CD8-positive, alpha-beta memory T cell (primary cell): Measurements from ENCODE around the gene CECR2. TPM values are rescaled to one million over a fixed set of nuclear protein-coding genes. Genes with fewer than 3 reads are reported as not detected.

ENCODE experiments used
- CTCF ChIA-PET: fragments of 350-600 bp; sonication (Branson Sonifier 250); formaldehyde crosslinking; loops from one replicate; lab custom pipeline; 2021; ENCODE audit warnings: antibody characterized with exemption; lab: Charles Lee
- POLR2A ChIA-PET: fragments of 350-600 bp; sonication (Branson Sonifier 250); formaldehyde crosslinking; loops from one replicate; lab custom pipeline; 2021; ENCODE audit warnings: antibody characterized with exemption; lab: Charles Lee
- DNase-seq, 5 donors: peaks; one replicate each; pipeline versions ENCODE4 v3.0.0 to v3.0.0-alpha.2; 2020 to 2022; ENCODE audit warnings: mixed read lengths in 1 of 5
- H3K27ac ChIP-seq: one replicate; pipeline ENCODE4 v1.7.0; 2013; ENCODE audit warnings: low read depth, mild to moderate bottlenecking, low read length, moderate library complexity
- H3K27me3 ChIP-seq: 2 replicates; pipeline ENCODE4 v1.7.0; 2013; ENCODE audit warnings: low read length, mild to moderate bottlenecking; ENCODE audit not compliant: insufficient read depth, poor library complexity, severe bottlenecking
- H3K36me3 ChIP-seq: 2 replicates; pipeline ENCODE4 v1.7.0; 2013; ENCODE audit warnings: mild to moderate bottlenecking, low read length, moderate library complexity; ENCODE audit not compliant: insufficient read depth
- H3K4me1 ChIP-seq: 2 replicates; pipeline ENCODE4 v1.7.0; 2013; ENCODE audit warnings: mild to moderate bottlenecking, low read length, moderate library complexity; ENCODE audit not compliant: insufficient read depth
- H3K4me3 ChIP-seq: 2 replicates; pipeline ENCODE4 v1.7.0; 2013; ENCODE audit warnings: mild to moderate bottlenecking, low read length
- H3K9me3 ChIP-seq: 2 replicates; pipeline ENCODE4 v1.7.0; 2013; ENCODE audit warnings: mild to moderate bottlenecking, low read length
- H3K27ac Mint-ChIP-seq, 8 donors: one replicate each; pipeline ENCODE4 v1.8.0; 2020 to 2021; ENCODE audit warnings: mixed read lengths in 8 of 8, mild to moderate bottlenecking in 6 of 8, inconsistent platforms in 3 of 8, moderate library complexity in 3 of 8
- H3K27me3 Mint-ChIP-seq, 2 donors: one replicate each; pipeline ENCODE4 v1.8.0; 2020 to 2021; ENCODE audit warnings: mixed read lengths in 2 of 2, mild to moderate bottlenecking in 1 of 2, moderate library complexity in 1 of 2
- H3K36me3 Mint-ChIP-seq, 3 donors: one replicate each; pipeline ENCODE4 v1.8.0; 2020 to 2021; ENCODE audit warnings: mixed read lengths in 3 of 3, inconsistent platforms in 1 of 3, mild to moderate bottlenecking in 1 of 3
- H3K4me1 Mint-ChIP-seq, 3 donors: one replicate each; pipeline ENCODE4 v1.8.0; 2020 to 2021; ENCODE audit warnings: mixed read lengths in 3 of 3, inconsistent platforms in 1 of 3, mild to moderate bottlenecking in 1 of 3
- H3K4me3 Mint-ChIP-seq, 7 donors: one replicate each; pipeline ENCODE4 v1.8.0; 2020 to 2021; ENCODE audit warnings: mixed read lengths in 7 of 7, mild to moderate bottlenecking in 6 of 7, moderate library complexity in 4 of 7, inconsistent platforms in 2 of 7
- H3K9me3 Mint-ChIP-seq, 5 donors: one replicate each; pipeline ENCODE4 v1.8.0; 2020 to 2022; ENCODE audit warnings: mixed read lengths in 5 of 5, mild to moderate bottlenecking in 3 of 5, moderate library complexity in 2 of 5, inconsistent platforms in 1 of 5
- polyA plus RNA-seq: library from polyadenylated mRNA; unstranded; fragments of 300-500 nt; fragmentation: Illumina TruSeq; gene quantifications from one replicate; pipeline ENCODE4 v1.2.3, GENCODE V29; 2021
- total RNA-seq, 2 experiments: library from RNA; stranded (reverse); gene quantifications; one replicate each; pipeline ENCODE4 v1.2.3, GENCODE V29; 2021

The CECR2 gene
- total and polyA plus RNA-seq, 3 experiments from 2014 or later, result not detected

DNA sequence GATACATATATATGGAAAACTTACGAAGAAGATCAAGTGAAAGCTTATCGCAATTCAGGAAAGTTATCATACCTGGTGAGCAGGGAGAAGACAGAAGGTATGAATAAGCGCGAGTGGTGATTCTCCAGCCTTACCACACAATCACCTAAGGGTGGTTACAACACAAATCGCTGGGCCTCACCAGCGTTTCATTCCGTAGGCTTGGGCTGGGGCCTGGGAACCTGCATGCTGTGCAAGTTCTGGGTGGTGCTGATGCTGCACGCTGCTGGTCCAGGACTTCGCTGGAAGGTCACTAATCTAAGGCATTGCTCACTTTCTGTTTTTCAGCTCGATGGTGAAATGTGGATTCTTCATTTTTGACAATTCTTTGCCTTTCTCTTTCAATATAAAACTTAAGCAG, 117.5 kb downstream of the CECR2 start:
- Mint-ChIP-seq H3K36me3 (no peaks in the 10 kb centered on the region), H3K9me3 (no peaks in the 10 kb centered on the region), H3K27ac (peak overlapping the region in 1 of 8 donors; percentile 57), H3K27me3 (peaks cover 3 to 5% of the 10 kb centered on the region in 2 donors), H3K4me3 (no peak overlapping the region), H3K4me1 (no peaks in the 10 kb centered on the region)
- POLR2A ChIA-PET, result no interaction called here
- DNase-seq, result no peak
- Histone ChIP-seq H3K9me3 (no peaks in the 10 kb centered on the region), H3K27ac (no peak overlapping the region), H3K4me3 (no peak overlapping the region), H3K27me3 (no peaks in the 10 kb centered on the region), H3K36me3 (no peaks in the 10 kb centered on the region), H3K4me1 (no peaks in the 10 kb centered on the region)
- CTCF ChIA-PET, result no interaction called here

DNA sequence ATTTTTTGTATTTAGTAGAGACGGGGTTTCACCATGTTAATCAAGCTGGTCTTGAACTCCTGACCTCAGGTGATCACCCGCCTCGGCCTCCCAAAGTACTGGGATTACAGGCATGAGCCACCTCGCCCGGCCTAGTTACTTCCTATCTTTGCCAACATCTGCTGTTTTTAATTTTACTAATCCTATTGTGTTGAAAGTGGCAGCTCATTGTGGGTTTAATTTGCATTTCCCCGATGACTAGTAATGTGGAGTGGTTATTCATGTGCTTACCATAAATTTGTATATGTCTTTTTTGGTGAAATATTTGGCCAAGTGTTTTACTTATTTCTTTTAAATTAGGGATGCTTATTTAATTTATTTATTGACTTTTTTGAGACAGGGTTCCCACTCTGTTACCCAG, 119.8 kb downstream of the CECR2 start:
- Histone ChIP-seq H3K4me3 (no peak overlapping the region), H3K27ac (no peak overlapping the region), H3K36me3 (no peaks in the 10 kb centered on the region), H3K27me3 (no peaks in the 10 kb centered on the region), H3K9me3 (no peaks in the 10 kb centered on the region), H3K4me1 (no peaks in the 10 kb centered on the region)
- Mint-ChIP-seq H3K36me3 (no peaks in the 10 kb centered on the region), H3K9me3 (no peaks in the 10 kb centered on the region), H3K27me3 (peaks cover 3 to 4% of the 10 kb centered on the region in 2 donors), H3K4me1 (no peaks in the 10 kb centered on the region), H3K4me3 (no peak overlapping the region), H3K27ac (no peak overlapping the region)
- CTCF ChIA-PET, result interaction anchor here (1.3 to 1.6 kb wide), 2 partner anchors 12 to 318 kb away, joined by 5 read pairs; no protein-coding TSS in a partner anchor
- DNase-seq, result no peak
- POLR2A ChIA-PET, result no interaction called here

DNA sequence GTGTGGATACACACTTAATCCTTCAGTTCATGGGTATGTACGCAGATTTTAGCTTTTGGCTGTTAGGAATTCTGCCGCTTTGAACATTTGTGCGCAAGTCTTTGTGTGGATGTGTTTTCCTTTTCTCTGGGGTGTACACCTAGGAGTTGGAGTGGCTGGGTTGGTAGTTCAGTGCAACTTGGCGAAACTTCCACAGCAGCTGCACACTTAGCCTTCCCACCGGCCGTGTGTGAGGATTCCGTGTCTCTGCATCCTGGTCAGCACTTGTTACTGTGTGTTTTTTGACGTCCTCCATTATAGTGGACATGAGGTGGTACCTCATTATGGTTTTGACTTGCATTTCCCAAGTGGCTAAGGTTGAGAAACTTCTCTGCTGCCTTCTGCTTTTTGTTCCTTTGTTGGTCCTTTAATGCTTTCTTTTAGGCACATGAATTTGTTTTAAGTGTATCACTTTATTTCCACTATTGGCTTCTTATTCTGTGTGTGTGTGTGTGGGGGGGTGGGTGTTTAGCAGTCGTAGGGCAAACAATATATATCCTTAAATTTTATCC, 121.9 kb downstream of the CECR2 start:
- ChIA-PET CTCF (interaction anchor here (2.3 kb wide), 1 partner anchor 11 kb away, joined by 7 read pairs; no protein-coding TSS in a partner anchor), POLR2A (no interaction called here)
- no peaks in the 10 kb centered on the region for H3K36me3 Mint-ChIP-seq
- H3K9me3 ChIP-seq, result no peaks in the 10 kb centered on the region
- H3K4me3 ChIP-seq, result no peak overlapping the region
- no peak for DNase-seq
- H3K4me3 Mint-ChIP-seq, result no peak overlapping the region
- peaks cover 3 to 4% of the 10 kb centered on the region in 2 donors for H3K27me3 Mint-ChIP-seq
- no peaks in the 10 kb centered on the region for H3K4me1 ChIP-seq
- no peaks in the 10 kb centered on the region for H3K27me3 ChIP-seq
- H3K27ac ChIP-seq, result no peak overlapping the region
- no peaks in the 10 kb centered on the region for H3K9me3 Mint-ChIP-seq
- no peak overlapping the region for H3K27ac Mint-ChIP-seq
- H3K36me3 ChIP-seq, result no peaks in the 10 kb centered on the region
- H3K4me1 Mint-ChIP-seq, result no peaks in the 10 kb centered on the region

DNA sequence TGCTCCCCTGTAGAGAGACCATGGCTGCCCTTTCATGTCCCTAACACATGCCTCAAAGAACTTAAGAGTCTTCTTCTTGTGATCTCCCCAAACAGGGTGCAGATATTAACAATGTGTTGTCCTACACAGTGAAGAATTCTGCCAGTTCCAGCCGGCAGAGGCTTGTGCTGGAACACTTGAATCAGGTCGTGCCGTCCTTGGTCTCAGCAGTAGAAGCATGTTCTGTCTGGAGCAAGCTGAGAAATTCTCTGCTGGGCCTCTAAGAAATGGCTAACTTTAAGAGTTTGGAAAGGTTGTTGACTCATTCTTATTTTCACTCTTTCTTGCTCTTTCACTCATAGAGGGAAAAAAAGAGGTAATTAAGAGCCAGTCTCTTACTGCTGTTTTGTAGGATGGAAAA, 123.0 kb downstream of the CECR2 start:
- no peaks in the 10 kb centered on the region for H3K9me3 ChIP-seq
- CTCF ChIA-PET, result interaction anchor here (2.3 kb wide), 1 partner anchor 9 kb away, joined by 7 read pairs; no protein-coding TSS in a partner anchor

DNA sequence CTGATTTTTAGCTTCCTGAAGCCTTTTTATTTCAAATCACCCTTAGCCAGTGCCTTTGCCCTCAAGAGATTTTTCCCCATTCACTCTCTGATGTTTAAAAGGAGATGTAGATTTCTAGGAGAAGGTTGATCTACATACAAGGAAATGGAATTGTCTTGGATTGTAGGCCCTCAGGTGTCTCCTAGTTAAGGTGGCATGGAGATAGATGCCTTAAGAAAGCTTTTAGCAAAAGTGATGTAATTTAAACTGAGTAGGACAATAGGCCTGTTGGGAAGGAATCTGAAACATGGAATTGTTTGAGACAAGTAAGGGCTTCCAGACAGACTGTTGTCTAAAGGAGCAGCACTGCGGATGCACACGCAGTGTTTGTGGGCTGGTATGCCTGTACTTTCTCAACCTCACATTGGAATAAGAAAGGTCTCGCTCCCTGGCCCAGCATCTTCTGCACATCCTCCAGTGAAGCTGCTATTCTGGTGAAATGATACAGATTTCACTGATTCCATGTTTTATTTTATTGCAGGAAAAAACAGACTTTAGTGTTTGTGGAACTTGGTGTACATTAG, 124.2 kb downstream of the CECR2 start:
- no peaks in the 10 kb centered on the region for H3K36me3 Mint-ChIP-seq
- ChIA-PET CTCF (interaction anchor here (1.1 kb wide), 1 partner anchor 322 kb away, joined by 3 read pairs; no protein-coding TSS in a partner anchor), POLR2A (no interaction called here)
- no peaks in the 10 kb centered on the region for H3K36me3 ChIP-seq
- peaks cover 2 to 6% of the 10 kb centered on the region in 2 donors for H3K27me3 Mint-ChIP-seq
- H3K9me3 Mint-ChIP-seq, result no peaks in the 10 kb centered on the region
- H3K27ac Mint-ChIP-seq, result no peak overlapping the region
- H3K27ac ChIP-seq, result no peak overlapping the region
- H3K4me3 Mint-ChIP-seq, result no peak overlapping the region
- H3K4me1 Mint-ChIP-seq, result no peaks in the 10 kb centered on the region
- H3K27me3 ChIP-seq, result no peaks in the 10 kb centered on the region
- no peaks in the 10 kb centered on the region for H3K9me3 ChIP-seq
- no peaks in the 10 kb centered on the region for H3K4me1 ChIP-seq
- DNase-seq, result no peak
- no peak overlapping the region for H3K4me3 ChIP-seq

More for the DNA sequence above, 123.0 kb downstream of the CECR2 start:
- H3K27ac Mint-ChIP-seq, result no peak overlapping the region
- no peak for DNase-seq
- H3K36me3 ChIP-seq, result no peaks in the 10 kb centered on the region
- H3K4me1 Mint-ChIP-seq, result no peaks in the 10 kb centered on the region
- no peak overlapping the region for H3K4me3 Mint-ChIP-seq
- H3K27me3 Mint-ChIP-seq, result peaks cover 2 to 6% of the 10 kb centered on the region in 2 donors
- no peak overlapping the region for H3K27ac ChIP-seq
- no peaks in the 10 kb centered on the region for H3K4me1 ChIP-seq
- H3K27me3 ChIP-seq, result no peaks in the 10 kb centered on the region
- no peaks in the 10 kb centered on the region for H3K36me3 Mint-ChIP-seq
- H3K9me3 Mint-ChIP-seq, result no peaks in the 10 kb centered on the region
- POLR2A ChIA-PET, result no interaction called here
- no peak overlapping the region for H3K4me3 ChIP-seq

DNA sequence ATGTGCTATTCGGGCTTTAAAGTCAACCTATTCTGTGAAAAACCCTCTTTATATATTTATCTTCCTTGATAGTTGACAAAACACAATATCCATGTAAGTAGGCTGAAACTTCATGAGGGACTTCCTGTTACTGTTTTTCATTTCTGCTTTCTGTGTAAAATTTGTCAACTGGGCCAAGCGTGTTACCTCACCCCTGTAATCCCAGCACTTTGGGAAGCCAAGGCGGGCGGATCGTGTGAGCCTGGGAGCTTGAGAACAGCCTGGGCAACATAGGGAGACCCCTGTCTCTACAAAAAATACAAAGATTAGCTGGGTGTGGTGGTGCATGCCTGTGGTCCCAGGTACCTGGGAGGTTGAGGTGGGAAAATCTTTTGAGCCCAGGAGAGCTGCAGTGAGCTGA, 127.6 kb downstream of the CECR2 start:
- Mint-ChIP-seq H3K27ac (no peak overlapping the region), H3K36me3 (no peaks in the 10 kb centered on the region), H3K4me1 (no peaks in the 10 kb centered on the region), H3K9me3 (no peaks in the 10 kb centered on the region), H3K4me3 (no peak overlapping the region), H3K27me3 (peaks cover 0 to 6% of the 10 kb centered on the region in 2 donors)
- no peaks in the 10 kb centered on the region for H3K4me1 ChIP-seq
- H3K27ac ChIP-seq, result no peak overlapping the region
- ChIA-PET POLR2A (no interaction called here), CTCF (no interaction called here)
- H3K36me3 ChIP-seq, result no peaks in the 10 kb centered on the region
- no peaks in the 10 kb centered on the region for H3K9me3 ChIP-seq
- DNase-seq, result no peak
- H3K4me3 ChIP-seq, result no peak overlapping the region
- no peaks in the 10 kb centered on the region for H3K27me3 ChIP-seq

DNA sequence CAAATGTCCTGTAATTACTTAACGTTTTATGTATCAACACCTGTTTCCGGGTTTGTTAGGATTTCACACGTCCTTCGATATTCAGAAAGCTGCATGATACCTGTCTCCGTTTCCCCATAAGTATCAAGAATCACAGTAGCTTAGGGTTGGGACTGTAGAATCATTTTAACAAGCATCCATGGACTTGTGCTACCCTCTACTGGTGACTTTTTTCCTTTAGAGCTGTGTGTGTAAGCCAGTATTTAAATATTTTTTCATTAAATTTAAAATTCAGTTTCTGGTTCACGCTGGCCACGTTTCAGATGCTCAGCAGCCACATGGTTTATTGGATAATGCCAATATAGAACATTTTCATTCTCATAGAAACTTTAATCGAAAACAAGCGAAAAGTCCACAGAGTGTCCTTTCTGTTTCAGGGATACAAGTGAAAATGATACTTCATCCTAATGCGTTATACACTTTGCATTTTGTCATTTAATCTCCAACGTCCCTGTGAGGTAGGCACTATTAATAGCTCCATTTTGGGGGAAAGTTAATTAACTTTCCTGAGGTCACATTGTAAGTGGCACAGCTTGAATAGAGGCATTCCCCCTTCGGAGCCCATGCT, 132.5 kb downstream of the CECR2 start:
- H3K4me3 Mint-ChIP-seq, result no peak overlapping the region
- H3K27ac Mint-ChIP-seq, result no peak overlapping the region
- Histone ChIP-seq H3K27ac (no peak overlapping the region), H3K27me3 (no peaks in the 10 kb centered on the region), H3K9me3 (no peaks in the 10 kb centered on the region), H3K36me3 (no peaks in the 10 kb centered on the region), H3K4me3 (no peak overlapping the region), H3K4me1 (no peaks in the 10 kb centered on the region)
- ChIA-PET CTCF (interaction anchor here (0.7 to 8.1 kb wide), 17 partner anchors 9 to 427 kb away, joined by 3 to 80 read pairs (median 3); partner anchors contain the start of gene HDHD5), POLR2A (no interaction called here)
- H3K27me3 Mint-ChIP-seq, result peaks cover 4 to 12% of the 10 kb centered on the region in 2 donors
- H3K4me1 Mint-ChIP-seq, result no peaks in the 10 kb centered on the region
- DNase-seq, result peak in 2 of 5 donors; percentile 47 to 61
- H3K36me3 Mint-ChIP-seq, result no peaks in the 10 kb centered on the region
- no peaks in the 10 kb centered on the region for H3K9me3 Mint-ChIP-seq

DNA sequence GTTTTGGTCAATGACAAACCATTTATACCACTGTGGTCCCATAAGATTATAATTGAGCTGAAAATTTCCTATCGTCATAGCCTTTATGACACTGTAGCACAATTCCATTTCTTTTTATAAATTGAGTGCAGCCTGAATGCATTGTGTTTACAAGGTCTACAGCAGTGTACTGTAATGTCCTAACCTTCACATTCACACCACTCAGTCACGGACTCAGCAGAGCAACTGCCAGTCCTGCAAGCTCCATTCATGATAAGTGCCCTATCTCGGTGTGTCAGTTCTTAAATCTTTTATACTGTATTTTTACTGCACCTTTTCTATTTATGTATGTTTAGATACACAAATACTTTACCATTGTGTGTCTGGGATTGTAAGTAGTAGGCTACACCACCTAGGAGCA, 138.8 kb downstream of the CECR2 start:
- Mint-ChIP-seq H3K27me3 (peaks cover 3 to 23% of the 10 kb centered on the region in 2 donors), H3K4me1 (no peaks in the 10 kb centered on the region), H3K36me3 (no peaks in the 10 kb centered on the region), H3K27ac (no peak overlapping the region), H3K4me3 (no peak overlapping the region), H3K9me3 (no peaks in the 10 kb centered on the region)
- Histone ChIP-seq H3K27me3 (no peaks in the 10 kb centered on the region), H3K4me1 (no peaks in the 10 kb centered on the region), H3K9me3 (no peaks in the 10 kb centered on the region), H3K36me3 (no peaks in the 10 kb centered on the region), H3K27ac (no peak overlapping the region), H3K4me3 (no peak overlapping the region)
- CTCF ChIA-PET, result interaction anchor here (1.5 to 1.7 kb wide), 2 partner anchors 337 to 433 kb away, joined by 4 to 5 read pairs; no protein-coding TSS in a partner anchor
- DNase-seq, result no peak
- POLR2A ChIA-PET, result no interaction called here
